HepG2 (cell line): ENCODE results near the gene FGD2. TPM values are rescaled to one million over a fixed set of nuclear protein-coding genes. Genes with fewer than 3 reads are reported as not detected.

Experiments
- ATF7-NPFF ChIP-seq: sonication (generic); formaldehyde crosslinking; IDR thresholded peaks from 2 replicates; pipeline ENCODE4 v1.8.1; 2023; ENCODE audit warnings: mild to moderate bottlenecking, low read depth, missing genetic modification reagents, moderate library complexity
- CHCHD3 ChIP-seq: sonication (generic); formaldehyde crosslinking; IDR thresholded peaks from 2 replicates; pipeline ENCODE4 v1.8.0; 2022; ENCODE audit warnings: mild to moderate bottlenecking, missing genetic modification reagents, moderate library complexity
- DNMT3B ChIP-seq: conservative IDR thresholded peaks from 2 replicates; pipeline ENCODE4 v1.6.1; 2016; ENCODE audit warnings: missing biosample characterization, control low read depth
- MEIS2 ChIP-seq: sonication (generic); formaldehyde crosslinking; IDR thresholded peaks from 2 replicates; pipeline ENCODE4 v1.9.0; 2021; ENCODE audit warnings: mild to moderate bottlenecking, missing genetic modification reagents
- SALL1 ChIP-seq: sonication (generic); formaldehyde crosslinking; IDR thresholded peaks from 2 replicates; pipeline ENCODE4 v1.8.0; 2022; ENCODE audit warnings: mild to moderate bottlenecking, missing genetic modification reagents
- SMAD1 ChIP-seq: sonication (generic); formaldehyde crosslinking; IDR thresholded peaks from 2 replicates; pipeline ENCODE4 v1.4.0; 2020; ENCODE audit warnings: missing genetic modification reagents, low read depth, mild to moderate bottlenecking, borderline replicate concordance
- SNAPC5 ChIP-seq: sonication (generic); formaldehyde crosslinking; IDR thresholded peaks from 2 replicates; pipeline ENCODE4 v1.8.1; 2023; ENCODE audit warnings: mild to moderate bottlenecking, missing genetic modification reagents, borderline replicate concordance
- SP140L ChIP-seq: sonication (generic); formaldehyde crosslinking; IDR thresholded peaks from 2 replicates; pipeline ENCODE4 v1.4.0; 2020; ENCODE audit warnings: missing genetic modification reagents, borderline replicate concordance
- THAP11 ChIP-seq: IDR thresholded peaks from 2 replicates; pipeline ENCODE4 v1.6.1; 2016; ENCODE audit warnings: missing biosample characterization, missing genetic modification reagents
- ZFP36 ChIP-seq: fragments of 150-350 bp; IDR thresholded peaks from 2 replicates; pipeline ENCODE4 v1.6.1; 2018; ENCODE audit warnings: borderline replicate concordance, low read length, low read depth; ENCODE audit not compliant: partially characterized antibody
- ZFP62 ChIP-seq: sonication (generic); formaldehyde crosslinking; IDR thresholded peaks from 2 replicates; pipeline ENCODE4 v1.4.0; 2020; ENCODE audit warnings: missing genetic modification reagents
- ZNF253 ChIP-seq: sonication (generic); formaldehyde crosslinking; IDR thresholded peaks from 2 replicates; pipeline ENCODE4 v1.8.0; 2022; ENCODE audit warnings: mild to moderate bottlenecking, missing genetic modification reagents, borderline replicate concordance
- ZNF460 ChIP-seq: sonication (generic); formaldehyde crosslinking; IDR thresholded peaks from 2 replicates; pipeline ENCODE4 v1.5.1; 2020; ENCODE audit warnings: missing genetic modification reagents, mild to moderate bottlenecking, borderline replicate concordance
- ZNF660 ChIP-seq: sonication (generic); formaldehyde crosslinking; IDR thresholded peaks from 2 replicates; pipeline ENCODE4 v1.5.1; 2020; ENCODE audit warnings: mild to moderate bottlenecking, low read depth, missing genetic modification reagents, borderline replicate concordance
- ZNF720 ChIP-seq: sonication (generic); formaldehyde crosslinking; IDR thresholded peaks from 2 replicates; pipeline ENCODE4 v1.4.0; 2020; ENCODE audit warnings: missing genetic modification reagents
- ZNF850 ChIP-seq: sonication (generic); formaldehyde crosslinking; conservative IDR thresholded peaks from 2 replicates; pipeline ENCODE4 v1.9.0; 2021; ENCODE audit warnings: mild to moderate bottlenecking, missing genetic modification reagents
- ZNF883 ChIP-seq: sonication (generic); formaldehyde crosslinking; IDR thresholded peaks from 2 replicates; pipeline ENCODE4 v1.5.1; 2020; ENCODE audit warnings: mild to moderate bottlenecking, missing genetic modification reagents; ENCODE audit errors: not compliant biosample characterization
- polyA plus RNA-seq, 8 experiments: library from polyadenylated mRNA; depleted of rRNA in 3 of 8; stranded (reverse) in 7 of 8; unstranded in 1 of 8; fragments of >200 nt; fragmentation: Illumina TruSeq in 4 of 8; extraction: Trizol in 4 of 8; gene quantifications; 2 replicates each; pipeline versions ENCODE4 v1.2.1 to v1.2.3, GENCODE V29; 2011 to 2016; ENCODE audit warnings: low read depth in 4 of 8, missing spikeins in 1 of 8, mixed read lengths in 1 of 8; ENCODE audit not compliant: insufficient read depth in 1 of 8
- total RNA-seq, 5 experiments: library from RNA; depleted of rRNA; stranded (reverse); fragments of >200 nt; fragmentation: Illumina TruSeq; extraction: Trizol; gene quantifications; 2 replicates each; pipeline ENCODE4 v1.2.3, GENCODE V29; 2016; ENCODE audit warnings: low read depth in 1 of 5
- TF ChIP-seq, protein P1 (sequence below): sonication (generic); formaldehyde crosslinking; IDR thresholded peaks from 2 replicates; pipeline ENCODE4 v1.5.1; 2020; ENCODE audit warnings: mild to moderate bottlenecking, missing genetic modification reagents, borderline replicate concordance
- TF ChIP-seq, protein P2 (sequence below): sonication (generic); formaldehyde crosslinking; IDR thresholded peaks from 2 replicates; pipeline ENCODE4 v1.4.0; 2020; ENCODE audit warnings: missing genetic modification reagents, borderline replicate concordance

FGD2 gene
- total and polyA plus RNA-seq, 2 of the 13 experiments (the other 11 are each of a cell fraction or from before 2014, with no cell fraction given): not detected

DNA sequence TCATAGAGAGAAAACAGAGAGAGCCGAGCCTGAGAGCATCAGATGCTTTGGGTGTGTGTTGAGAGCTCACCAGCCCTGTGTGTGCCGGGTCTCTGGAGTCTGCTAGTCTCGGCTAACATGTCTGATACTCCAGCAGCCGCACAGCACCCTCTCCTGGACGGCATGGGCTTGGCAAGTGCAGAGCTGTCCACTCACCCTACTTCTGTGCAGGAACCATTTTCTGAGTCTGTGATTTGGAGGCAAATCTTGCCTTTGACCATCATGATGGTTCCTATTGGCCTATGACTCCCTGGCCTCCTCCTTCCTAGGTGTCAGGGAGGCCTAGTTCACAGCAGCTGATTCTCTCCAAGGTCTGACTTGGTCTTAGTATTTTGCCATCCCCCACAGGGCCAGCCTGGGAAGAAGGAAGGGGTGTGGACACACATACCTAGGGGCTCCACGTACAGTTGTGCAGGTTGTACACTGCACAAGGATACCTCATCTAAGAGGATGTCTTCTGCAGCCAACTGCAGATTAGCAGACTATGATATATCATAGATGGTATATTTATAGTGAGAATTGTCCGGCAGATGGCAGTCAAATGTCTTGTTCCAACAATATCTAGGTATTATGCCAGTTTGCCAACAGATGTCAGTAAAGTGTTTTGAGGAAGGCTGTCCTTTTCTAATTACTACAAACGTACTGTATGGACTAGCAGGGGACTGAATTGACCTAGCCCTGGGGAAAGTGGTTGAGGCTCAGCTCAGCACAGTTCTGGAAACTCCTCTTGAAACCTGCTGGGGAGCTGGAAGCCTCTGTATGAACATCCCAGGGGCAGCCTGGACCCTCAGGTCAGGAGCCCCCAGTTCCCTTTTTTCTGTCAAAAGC lies 13.0 kb downstream of the FGD2 start (continued):
- TF ChIP-seq ZNF253 (CRISPR knock-in tag): no peak
- TF ChIP-seq CHCHD3: no peak
- 0 out of 2 replicates have a peak, but pooled peaks have one; percentile 28 for TF ChIP-seq THAP11 (CRISPR knock-in tag)
- peak; percentile 56; the same call in 1 of the 2 replicates for TF ChIP-seq SALL1 (CRISPR knock-in tag)
- no peak for TF ChIP-seq ZNF720 (CRISPR knock-in tag)
- TF ChIP-seq SNAPC5 (CRISPR knock-in tag): no peak
- TF ChIP-seq ZFP36: no peak
- no peak for TF ChIP-seq ZNF850
- 0 out of 2 replicates have a peak, but pooled peaks have one; percentile 47 for TF ChIP-seq DNMT3B (CRISPR knock-in tag)
- no peak for TF ChIP-seq ZNF660 (CRISPR knock-in tag)
- no peak for TF ChIP-seq SP140L (CRISPR knock-in tag)
- no peak for TF ChIP-seq ZFP62 (CRISPR knock-in tag)
- TF ChIP-seq, protein P1, sequence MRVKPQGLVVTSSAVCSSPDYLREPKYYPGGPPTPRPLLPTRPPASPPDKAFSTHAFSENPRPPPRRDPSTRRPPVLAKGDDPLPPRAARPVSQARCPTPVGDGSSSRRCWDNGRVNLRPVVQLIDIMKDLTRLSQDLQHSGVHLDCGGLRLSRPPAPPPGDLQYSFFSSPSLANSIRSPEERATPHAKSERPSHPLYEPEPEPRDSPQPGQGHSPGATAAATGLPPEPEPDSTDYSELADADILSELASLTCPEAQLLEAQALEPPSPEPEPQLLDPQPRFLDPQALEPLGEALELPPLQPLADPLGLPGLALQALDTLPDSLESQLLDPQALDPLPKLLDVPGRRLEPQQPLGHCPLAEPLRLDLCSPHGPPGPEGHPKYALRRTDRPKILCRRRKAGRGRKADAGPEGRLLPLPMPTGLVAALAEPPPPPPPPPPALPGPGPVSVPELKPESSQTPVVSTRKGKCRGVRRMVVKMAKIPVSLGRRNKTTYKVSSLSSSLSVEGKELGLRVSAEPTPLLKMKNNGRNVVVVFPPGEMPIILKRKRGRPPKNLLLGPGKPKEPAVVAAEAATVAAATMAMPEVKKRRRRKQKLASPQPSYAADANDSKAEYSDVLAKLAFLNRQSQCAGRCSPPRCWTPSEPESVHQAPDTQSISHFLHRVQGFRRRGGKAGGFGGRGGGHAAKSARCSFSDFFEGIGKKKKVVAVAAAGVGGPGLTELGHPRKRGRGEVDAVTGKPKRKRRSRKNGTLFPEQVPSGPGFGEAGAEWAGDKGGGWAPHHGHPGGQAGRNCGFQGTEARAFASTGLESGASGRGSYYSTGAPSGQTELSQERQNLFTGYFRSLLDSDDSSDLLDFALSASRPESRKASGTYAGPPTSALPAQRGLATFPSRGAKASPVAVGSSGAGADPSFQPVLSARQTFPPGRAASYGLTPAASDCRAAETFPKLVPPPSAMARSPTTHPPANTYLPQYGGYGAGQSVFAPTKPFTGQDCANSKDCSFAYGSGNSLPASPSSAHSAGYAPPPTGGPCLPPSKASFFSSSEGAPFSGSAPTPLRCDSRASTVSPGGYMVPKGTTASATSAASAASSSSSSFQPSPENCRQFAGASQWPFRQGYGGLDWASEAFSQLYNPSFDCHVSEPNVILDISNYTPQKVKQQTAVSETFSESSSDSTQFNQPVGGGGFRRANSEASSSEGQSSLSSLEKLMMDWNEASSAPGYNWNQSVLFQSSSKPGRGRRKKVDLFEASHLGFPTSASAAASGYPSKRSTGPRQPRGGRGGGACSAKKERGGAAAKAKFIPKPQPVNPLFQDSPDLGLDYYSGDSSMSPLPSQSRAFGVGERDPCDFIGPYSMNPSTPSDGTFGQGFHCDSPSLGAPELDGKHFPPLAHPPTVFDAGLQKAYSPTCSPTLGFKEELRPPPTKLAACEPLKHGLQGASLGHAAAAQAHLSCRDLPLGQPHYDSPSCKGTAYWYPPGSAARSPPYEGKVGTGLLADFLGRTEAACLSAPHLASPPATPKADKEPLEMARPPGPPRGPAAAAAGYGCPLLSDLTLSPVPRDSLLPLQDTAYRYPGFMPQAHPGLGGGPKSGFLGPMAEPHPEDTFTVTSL (CRISPR knock-in tag): no peak
- peak; percentile 41 for TF ChIP-seq ZNF883 (CRISPR knock-in tag)
- no peak for TF ChIP-seq ZNF460 (CRISPR knock-in tag)
- TF ChIP-seq, protein P2, sequence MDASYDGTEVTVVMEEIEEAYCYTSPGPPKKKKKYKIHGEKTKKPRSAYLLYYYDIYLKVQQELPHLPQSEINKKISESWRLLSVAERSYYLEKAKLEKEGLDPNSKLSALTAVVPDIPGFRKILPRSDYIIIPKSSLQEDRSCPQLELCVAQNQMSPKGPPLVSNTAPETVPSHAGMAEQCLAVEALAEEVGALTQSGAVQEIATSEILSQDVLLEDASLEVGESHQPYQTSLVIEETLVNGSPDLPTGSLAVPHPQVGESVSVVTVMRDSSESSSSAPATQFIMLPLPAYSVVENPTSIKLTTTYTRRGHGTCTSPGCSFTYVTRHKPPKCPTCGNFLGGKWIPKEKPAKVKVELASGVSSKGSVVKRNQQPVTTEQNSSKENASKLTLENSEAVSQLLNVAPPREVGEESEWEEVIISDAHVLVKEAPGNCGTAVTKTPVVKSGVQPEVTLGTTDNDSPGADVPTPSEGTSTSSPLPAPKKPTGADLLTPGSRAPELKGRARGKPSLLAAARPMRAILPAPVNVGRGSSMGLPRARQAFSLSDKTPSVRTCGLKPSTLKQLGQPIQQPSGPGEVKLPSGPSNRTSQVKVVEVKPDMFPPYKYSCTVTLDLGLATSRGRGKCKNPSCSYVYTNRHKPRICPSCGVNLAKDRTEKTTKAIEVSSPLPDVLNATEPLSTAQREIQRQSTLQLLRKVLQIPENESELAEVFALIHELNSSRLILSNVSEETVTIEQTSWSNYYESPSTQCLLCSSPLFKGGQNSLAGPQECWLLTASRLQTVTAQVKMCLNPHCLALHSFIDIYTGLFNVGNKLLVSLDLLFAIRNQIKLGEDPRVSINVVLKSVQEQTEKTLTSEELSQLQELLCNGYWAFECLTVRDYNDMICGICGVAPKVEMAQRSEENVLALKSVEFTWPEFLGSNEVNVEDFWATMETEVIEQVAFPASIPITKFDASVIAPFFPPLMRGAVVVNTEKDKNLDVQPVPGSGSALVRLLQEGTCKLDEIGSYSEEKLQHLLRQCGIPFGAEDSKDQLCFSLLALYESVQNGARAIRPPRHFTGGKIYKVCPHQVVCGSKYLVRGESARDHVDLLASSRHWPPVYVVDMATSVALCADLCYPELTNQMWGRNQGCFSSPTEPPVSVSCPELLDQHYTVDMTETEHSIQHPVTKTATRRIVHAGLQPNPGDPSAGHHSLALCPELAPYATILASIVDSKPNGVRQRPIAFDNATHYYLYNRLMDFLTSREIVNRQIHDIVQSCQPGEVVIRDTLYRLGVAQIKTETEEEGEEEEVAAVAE: peak; percentile 62; the same call in 1 of the 2 replicates
- no peak for TF ChIP-seq SMAD1 (CRISPR knock-in tag)
- 0 out of 2 replicates have a peak, but pooled peaks have one; percentile 23 for TF ChIP-seq MEIS2 (CRISPR knock-in tag)
- TF ChIP-seq ATF7-NPFF: no peak
